CD4-positive, CD25-positive, alpha-beta regulatory T cell (primary cell): ENCODE data around the gene LMLN. TPM values are rescaled to one million over a fixed set of nuclear protein-coding genes. Genes with fewer than 3 reads are reported as not detected.
"Not testable (repeated sequence)": the region's sequence is repeated elsewhere in the genome, so short reads cannot be mapped to it uniquely, and the experiment has no call there.

Experiments used
- ATAC-seq, 2 donors: fragments of 150-1000 bp; cut with Tn5 transposase; one replicate each; pipeline ENCODE4 v1.10.0; 2021; ENCODE audit warnings: low read depth in 2 of 2, moderate number of reproducible peaks in 2 of 2, moderate library complexity in 1 of 2
- DNase-seq, 3 donors: peaks; one replicate each; pipeline versions ENCODE4 v3.0.0 to v3.0.0-alpha.2; 2012 to 2022; ENCODE audit warnings: mixed read lengths in 1 of 3
- H3K27ac ChIP-seq: one replicate; pipeline ENCODE4 v1.7.0; 2013; ENCODE audit warnings: mild to moderate bottlenecking, low read length; ENCODE audit not compliant: insufficient read depth, poor library complexity, severe bottlenecking
- H3K27me3 ChIP-seq: one replicate; pipeline ENCODE4 v1.7.0; 2013; ENCODE audit warnings: low read length; ENCODE audit not compliant: control insufficient read depth, insufficient read depth
- H3K36me3 ChIP-seq: one replicate; pipeline ENCODE4 v1.7.0; 2013; ENCODE audit warnings: mild to moderate bottlenecking, low read length, moderate library complexity; ENCODE audit not compliant: control insufficient read depth, insufficient read depth
- H3K4me1 ChIP-seq: 2 replicates; pipeline ENCODE4 v1.7.0; 2013; ENCODE audit warnings: mild to moderate bottlenecking, low read length; ENCODE audit not compliant: insufficient read depth, control insufficient read depth, poor library complexity, severe bottlenecking
- H3K4me3 ChIP-seq: one replicate; pipeline ENCODE4 v1.7.0; 2013; ENCODE audit warnings: low read depth, mild to moderate bottlenecking, low read length, moderate library complexity
- H3K9me3 ChIP-seq, 2 experiments: 1 replicate in 1 of 2; 2 replicates in 1 of 2; pipeline ENCODE4 v1.7.0; 2013; ENCODE audit warnings: low read length in 2 of 2, mild to moderate bottlenecking in 1 of 2, moderate library complexity in 1 of 2; ENCODE audit not compliant: control insufficient read depth in 2 of 2
- H3K27ac Mint-ChIP-seq, 3 donors: one replicate each; pipeline ENCODE4 v1.8.0; 2020 to 2022; ENCODE audit warnings: mild to moderate bottlenecking in 3 of 3, mixed read lengths in 3 of 3, moderate library complexity in 2 of 3
- H3K27me3 Mint-ChIP-seq: one replicate; pipeline ENCODE4 v1.8.0; 2022; ENCODE audit warnings: mild to moderate bottlenecking, mixed read lengths
- H3K36me3 Mint-ChIP-seq: one replicate; pipeline ENCODE4 v1.8.0; 2020; ENCODE audit warnings: mixed read lengths
- H3K4me1 Mint-ChIP-seq, 4 donors: one replicate each; pipeline ENCODE4 v1.8.0; 2020 to 2022; ENCODE audit warnings: mixed read lengths in 4 of 4, mild to moderate bottlenecking in 1 of 4
- H3K4me3 Mint-ChIP-seq, 4 donors: one replicate each; pipeline ENCODE4 v1.8.0; 2020 to 2022; ENCODE audit warnings: mild to moderate bottlenecking in 4 of 4, mixed read lengths in 4 of 4, moderate library complexity in 3 of 4
- H3K9me3 Mint-ChIP-seq, 7 donors: one replicate each; pipeline ENCODE4 v1.8.0; 2020 to 2022; ENCODE audit warnings: mixed read lengths in 7 of 7, mild to moderate bottlenecking in 3 of 7, moderate library complexity in 2 of 7
- polyA plus RNA-seq, 4 donors: library from polyadenylated mRNA; unstranded; fragments of 300-500 nt; fragmentation: Illumina TruSeq; gene quantifications; one replicate each; pipeline ENCODE4 v1.2.3, GENCODE V29; 2021
- total RNA-seq: library from RNA; stranded (reverse); gene quantifications from one replicate; pipeline ENCODE4 v1.2.3, GENCODE V29; 2022

The LMLN gene
- total and polyA plus RNA-seq, 5 donors from 2014 or later = 0.57 to 2.5 (median 1.8) TPM

GRCh38 chr3:197953325-197953724 is 6.7 kb upstream of the LMLN start:
- peaks cover 58% of the 10 kb centered on the region for H3K36me3 ChIP-seq
- H3K4me1 ChIP-seq = peaks cover 47% of the 10 kb centered on the region
- H3K27ac ChIP-seq = no peak overlapping the region
- H3K9me3 ChIP-seq = no peaks in the 10 kb centered on the region
- H3K36me3 Mint-ChIP-seq = peaks cover 43% of the 10 kb centered on the region
- DNase-seq = no peak
- H3K9me3 Mint-ChIP-seq = no peaks in the 10 kb centered on the region
- peak overlapping the region; percentile 51 to 88 (median 75) for H3K4me3 Mint-ChIP-seq
- no peak overlapping the region for H3K4me3 ChIP-seq
- no peaks in the 10 kb centered on the region for H3K27me3 Mint-ChIP-seq
- no peaks in the 10 kb centered on the region for H3K27me3 ChIP-seq
- H3K4me1 Mint-ChIP-seq = peaks cover 29 to 71% (median 42%) of the 10 kb centered on the region in 4 donors
- ATAC-seq = no peak
- H3K27ac Mint-ChIP-seq = peak overlapping the region in 1 of 3 donors; percentile 5

GRCh38 chr3:197953881-197954280 is 6.1 kb upstream of the LMLN start:
- peak overlapping the region; percentile 5 for H3K4me3 ChIP-seq
- no peaks in the 10 kb centered on the region for H3K9me3 ChIP-seq
- DNase-seq = no peak
- H3K27me3 Mint-ChIP-seq = no peaks in the 10 kb centered on the region
- H3K27ac Mint-ChIP-seq = no peak overlapping the region
- no peaks in the 10 kb centered on the region for H3K9me3 Mint-ChIP-seq
- ATAC-seq = no peak
- H3K4me1 Mint-ChIP-seq = peaks cover 31 to 77% (median 42%) of the 10 kb centered on the region in 4 donors
- no peaks in the 10 kb centered on the region for H3K27me3 ChIP-seq
- H3K4me3 Mint-ChIP-seq = peak overlapping the region in 2 of 4 donors; percentile 28 to 88
- peaks cover 58% of the 10 kb centered on the region for H3K36me3 ChIP-seq
- H3K27ac ChIP-seq = no peak overlapping the region
- H3K36me3 Mint-ChIP-seq = peaks cover 43% of the 10 kb centered on the region
- peaks cover 49% of the 10 kb centered on the region for H3K4me1 ChIP-seq

GRCh38 chr3:197955892-197956477 is 4.0 kb upstream of the LMLN start:
- no peak for ATAC-seq
- H3K27ac Mint-ChIP-seq = no peak overlapping the region

GRCh38 chr3:197956626-197956988 is 3.4 kb upstream of the LMLN start:
- Histone ChIP-seq H3K36me3 (peaks cover 54% of the 10 kb centered on the region), H3K27ac (no peak overlapping the region), H3K4me3 (no peak overlapping the region), H3K9me3 (no peaks in the 10 kb centered on the region), H3K27me3 (no peaks in the 10 kb centered on the region), H3K4me1 (peaks cover 49% of the 10 kb centered on the region)
- Mint-ChIP-seq H3K9me3 (no peaks in the 10 kb centered on the region), H3K36me3 (peaks cover 40% of the 10 kb centered on the region), H3K27me3 (no peaks in the 10 kb centered on the region), H3K4me3 (peak overlapping the region in 1 of 4 donors; percentile 17), H3K4me1 (peaks cover 26 to 77% (median 44%) of the 10 kb centered on the region in 4 donors), H3K27ac (peak overlapping the region in 1 of 3 donors; percentile 85)
- DNase-seq = no peak
- no peak for ATAC-seq

More at GRCh38 chr3:197955892-197956477, 4.0 kb upstream of the LMLN start:
- Histone ChIP-seq H3K27me3 (no peaks in the 10 kb centered on the region), H3K4me1 (peaks cover 49% of the 10 kb centered on the region), H3K9me3 (no peaks in the 10 kb centered on the region), H3K4me3 (no peak overlapping the region), H3K36me3 (peaks cover 58% of the 10 kb centered on the region), H3K27ac (no peak overlapping the region)
- Mint-ChIP-seq H3K4me3 (peak overlapping the region in 1 of 4 donors; percentile 70), H3K36me3 (peaks cover 42% of the 10 kb centered on the region), H3K4me1 (peaks cover 25 to 77% (median 42%) of the 10 kb centered on the region in 4 donors), H3K27me3 (no peaks in the 10 kb centered on the region), H3K9me3 (no peaks in the 10 kb centered on the region)
- DNase-seq = no peak

- peak overlapping the region in 2 of 3 donors; percentile 80 to 85 for H3K27ac Mint-ChIP-seq
- peaks cover 46% of the 10 kb centered on the region for H3K4me1 ChIP-seq
- H3K36me3 Mint-ChIP-seq = peaks cover 40% of the 10 kb centered on the region
- no peak overlapping the region for H3K4me3 ChIP-seq
- H3K4me3 Mint-ChIP-seq = peak overlapping the region; percentile 10 to 89 (median 58)
- H3K27me3 Mint-ChIP-seq = no peaks in the 10 kb centered on the region
- DNase-seq = no peak
- H3K36me3 ChIP-seq = peaks cover 44% of the 10 kb centered on the region
- ATAC-seq = no peak
- H3K9me3 ChIP-seq = no peaks in the 10 kb centered on the region
- H3K27ac ChIP-seq = peak overlapping the region; percentile 25
- H3K9me3 Mint-ChIP-seq = no peaks in the 10 kb centered on the region
- peaks cover 32 to 78% (median 44%) of the 10 kb centered on the region in 4 donors for H3K4me1 Mint-ChIP-seq
- no peaks in the 10 kb centered on the region for H3K27me3 ChIP-seq
Measured at GRCh38 chr3:197957790-197958133, 2.3 kb upstream of the LMLN start.

GRCh38 chr3:197958346-197958745 is 1.7 kb upstream of the LMLN start:
- H3K36me3 Mint-ChIP-seq = peaks cover 36% of the 10 kb centered on the region
- no peaks in the 10 kb centered on the region for H3K27me3 Mint-ChIP-seq
- no peaks in the 10 kb centered on the region for H3K9me3 Mint-ChIP-seq
- ATAC-seq (no peak), DNase-seq (no peak)
- H3K27ac ChIP-seq = peak overlapping the region; percentile 25
- H3K4me3 ChIP-seq = no peak overlapping the region
- H3K4me1 ChIP-seq = peaks cover 40% of the 10 kb centered on the region
- H3K27ac Mint-ChIP-seq = peak overlapping the region; percentile 33 to 85 (median 81)
- H3K27me3 ChIP-seq = no peaks in the 10 kb centered on the region
- no peaks in the 10 kb centered on the region for H3K9me3 ChIP-seq
- H3K36me3 ChIP-seq = peaks cover 38% of the 10 kb centered on the region
- peak overlapping the region in 2 of 4 donors; percentile 19 to 89 for H3K4me3 Mint-ChIP-seq
- H3K4me1 Mint-ChIP-seq = peaks cover 28 to 72% (median 42%) of the 10 kb centered on the region in 4 donors

GRCh38 chr3:197958848-197959247 is 1.2 kb upstream of the LMLN start:
- Mint-ChIP-seq H3K36me3 (peaks cover 31% of the 10 kb centered on the region), H3K4me3 (peak overlapping the region in 1 of 4 donors; percentile 89), H3K27ac (peak overlapping the region in 1 of 3 donors; percentile 81), H3K4me1 (peaks cover 26 to 67% (median 38%) of the 10 kb centered on the region in 4 donors)
- H3K9me3 Mint-ChIP-seq, H3K9me3 ChIP-seq, ATAC-seq, H3K27me3 Mint-ChIP-seq, H3K27me3 ChIP-seq, DNase-seq: not testable (repeated sequence)
- peaks cover 33% of the 10 kb centered on the region for H3K36me3 ChIP-seq
- H3K4me3 ChIP-seq = peak overlapping the region; percentile 87
- peaks cover 35% of the 10 kb centered on the region for H3K4me1 ChIP-seq
- H3K27ac ChIP-seq = peak overlapping the region; percentile 25

- Mint-ChIP-seq H3K9me3 (no peaks in the 10 kb centered on the region), H3K27ac (peak overlapping the region; percentile 87 to 97 (median 96)), H3K4me1 (peaks cover 26 to 61% (median 36%) of the 10 kb centered on the region in 4 donors), H3K4me3 (peak overlapping the region; percentile 86 to 93 (median 90)), H3K27me3 (peaks cover 4% of the 10 kb centered on the region), H3K36me3 (peaks cover 24% of the 10 kb centered on the region)
- Histone ChIP-seq H3K27ac (peak overlapping the region; percentile 80), H3K36me3 (peaks cover 27% of the 10 kb centered on the region), H3K9me3 (no peaks in the 10 kb centered on the region), H3K27me3 (no peaks in the 10 kb centered on the region), H3K4me3 (peak overlapping the region; percentile 87), H3K4me1 (peaks cover 34% of the 10 kb centered on the region)
- DNase-seq = no peak
- ATAC-seq = no peak
Measured at GRCh38 chr3:197959500-197959890, 522 bp upstream of the LMLN start.
